AG10803 (cell line): ENCODE results near the gene PFKFB4.

Experiments used
- DNase-seq: peaks from one replicate; pipeline ENCODE4 v3.0.0; 2010; ENCODE audit warnings: low read depth
- H3K4me3 ChIP-seq: 2 replicates; pipeline ENCODE4 v1.5.1; 2011; ENCODE audit warnings: mild to moderate bottlenecking, low read length, control low read depth
- TF ChIP-seq, protein P1 (sequence below): conservative IDR thresholded peaks from 2 replicates; pipeline ENCODE4 v1.5.1; 2011; ENCODE audit warnings: mild to moderate bottlenecking, low read length, control low read depth, inconsistent platforms

PFKFB4 gene

DNA sequence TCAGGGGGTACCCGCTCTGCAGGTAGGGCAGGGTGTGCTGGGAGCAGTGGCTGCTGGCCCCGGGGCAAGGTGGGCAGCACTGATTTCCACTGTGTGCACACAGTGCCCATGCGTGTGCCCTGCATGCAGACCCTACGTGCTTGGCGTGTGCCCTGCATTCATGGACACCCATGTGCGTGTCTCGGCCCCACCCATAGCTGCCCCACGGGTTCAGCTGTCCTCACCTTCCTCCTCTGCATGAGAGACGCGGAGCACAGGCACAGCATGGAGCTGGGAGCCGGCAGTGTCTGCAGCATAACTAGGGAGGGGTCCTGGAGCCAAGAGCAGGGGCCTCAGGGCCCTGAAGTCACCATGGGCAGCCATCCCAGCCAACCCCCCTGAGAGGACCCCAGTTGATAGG is 8.6 kb upstream of the PFKFB4 start:
- H3K4me3 ChIP-seq: no peak overlapping the region
- no peak for DNase-seq
- TF ChIP-seq, protein P1, sequence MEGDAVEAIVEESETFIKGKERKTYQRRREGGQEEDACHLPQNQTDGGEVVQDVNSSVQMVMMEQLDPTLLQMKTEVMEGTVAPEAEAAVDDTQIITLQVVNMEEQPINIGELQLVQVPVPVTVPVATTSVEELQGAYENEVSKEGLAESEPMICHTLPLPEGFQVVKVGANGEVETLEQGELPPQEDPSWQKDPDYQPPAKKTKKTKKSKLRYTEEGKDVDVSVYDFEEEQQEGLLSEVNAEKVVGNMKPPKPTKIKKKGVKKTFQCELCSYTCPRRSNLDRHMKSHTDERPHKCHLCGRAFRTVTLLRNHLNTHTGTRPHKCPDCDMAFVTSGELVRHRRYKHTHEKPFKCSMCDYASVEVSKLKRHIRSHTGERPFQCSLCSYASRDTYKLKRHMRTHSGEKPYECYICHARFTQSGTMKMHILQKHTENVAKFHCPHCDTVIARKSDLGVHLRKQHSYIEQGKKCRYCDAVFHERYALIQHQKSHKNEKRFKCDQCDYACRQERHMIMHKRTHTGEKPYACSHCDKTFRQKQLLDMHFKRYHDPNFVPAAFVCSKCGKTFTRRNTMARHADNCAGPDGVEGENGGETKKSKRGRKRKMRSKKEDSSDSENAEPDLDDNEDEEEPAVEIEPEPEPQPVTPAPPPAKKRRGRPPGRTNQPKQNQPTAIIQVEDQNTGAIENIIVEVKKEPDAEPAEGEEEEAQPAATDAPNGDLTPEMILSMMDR: no peak

DNA sequence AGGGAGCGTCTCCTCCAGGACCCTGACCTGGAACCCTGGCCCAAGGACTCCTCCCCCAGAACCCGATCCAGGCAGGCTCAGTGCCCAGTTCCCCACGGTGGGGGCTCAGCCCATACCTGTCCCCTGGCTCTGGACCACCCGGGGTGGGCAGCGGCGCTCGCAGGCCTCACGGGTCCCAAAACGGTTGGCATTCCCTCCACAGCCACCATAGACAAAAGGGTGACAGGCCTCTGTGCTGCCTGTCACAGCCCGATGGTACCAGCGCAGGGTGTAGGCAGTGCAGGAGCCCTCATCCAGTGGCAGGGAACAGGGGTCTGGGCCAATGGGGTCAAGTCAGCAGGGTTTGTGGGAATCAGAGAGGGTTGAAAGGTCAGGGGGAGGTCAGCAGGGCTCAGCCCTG is 8.1 kb upstream of the PFKFB4 start:
- no peak overlapping the region for H3K4me3 ChIP-seq
- DNase-seq: no peak
- TF ChIP-seq, protein P1: no peak

DNA sequence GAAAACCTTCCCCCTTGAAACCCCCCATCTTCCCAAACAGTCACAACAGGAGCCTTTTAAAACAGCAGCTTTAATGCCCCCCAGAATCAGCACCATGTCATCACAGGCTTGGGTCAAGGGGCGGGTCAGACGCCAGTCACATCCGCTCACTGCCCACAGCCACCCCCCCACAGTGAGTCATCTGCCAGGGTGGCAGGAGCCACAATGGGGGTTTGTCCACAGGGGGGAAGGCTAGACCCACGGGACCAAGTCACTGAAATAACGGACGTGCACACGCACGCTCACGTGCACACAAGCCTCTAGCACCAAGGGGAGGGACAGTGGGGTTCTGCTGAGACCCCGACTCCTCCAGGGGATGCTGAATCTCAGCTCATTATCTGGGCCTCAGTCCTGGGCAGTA is 7.4 kb upstream of the PFKFB4 start:
- peak; percentile 78 for DNase-seq
- no peak overlapping the region for H3K4me3 ChIP-seq
- TF ChIP-seq, protein P1: 0 out of 2 replicates have a peak, but pooled peaks have one; percentile 5

DNA sequence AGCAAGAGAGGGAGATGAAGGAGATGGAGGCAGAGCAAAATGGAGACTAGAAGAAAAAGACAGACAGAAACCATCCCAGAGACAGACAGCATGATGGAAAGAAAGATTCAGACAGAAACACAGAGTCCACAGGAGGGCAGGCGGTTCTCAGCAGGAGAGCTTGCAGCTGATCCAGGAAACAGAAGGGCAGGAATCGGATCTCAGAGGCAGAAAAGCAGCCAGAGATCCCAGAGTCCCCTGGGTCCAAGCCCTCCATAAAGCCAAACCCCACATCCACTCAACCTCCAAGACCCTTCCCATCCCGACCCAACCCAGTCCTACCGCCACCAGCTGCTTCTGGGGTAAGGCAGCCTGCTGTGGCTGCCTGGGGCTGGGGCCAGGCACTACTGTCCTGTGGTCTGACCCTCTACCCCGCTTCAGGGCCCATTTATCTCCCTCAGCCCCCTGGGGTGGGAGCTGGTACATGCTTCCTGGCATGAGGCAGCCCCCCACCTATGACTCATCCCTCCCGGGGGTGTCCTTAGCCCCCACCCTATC is 6.8 kb upstream of the PFKFB4 start, which contains the start of gene UCN2:
UCN2 (minus strand) TSS at position 400 of the 537 bp plus-strand sequence. CDS start 657 bp downstream, outside the sequence.
- TF ChIP-seq, protein P1: peak; percentile 34
- H3K4me3 ChIP-seq: no peak within 1 kb of the TSS
- DNase-seq: peak; percentile 32

DNA sequence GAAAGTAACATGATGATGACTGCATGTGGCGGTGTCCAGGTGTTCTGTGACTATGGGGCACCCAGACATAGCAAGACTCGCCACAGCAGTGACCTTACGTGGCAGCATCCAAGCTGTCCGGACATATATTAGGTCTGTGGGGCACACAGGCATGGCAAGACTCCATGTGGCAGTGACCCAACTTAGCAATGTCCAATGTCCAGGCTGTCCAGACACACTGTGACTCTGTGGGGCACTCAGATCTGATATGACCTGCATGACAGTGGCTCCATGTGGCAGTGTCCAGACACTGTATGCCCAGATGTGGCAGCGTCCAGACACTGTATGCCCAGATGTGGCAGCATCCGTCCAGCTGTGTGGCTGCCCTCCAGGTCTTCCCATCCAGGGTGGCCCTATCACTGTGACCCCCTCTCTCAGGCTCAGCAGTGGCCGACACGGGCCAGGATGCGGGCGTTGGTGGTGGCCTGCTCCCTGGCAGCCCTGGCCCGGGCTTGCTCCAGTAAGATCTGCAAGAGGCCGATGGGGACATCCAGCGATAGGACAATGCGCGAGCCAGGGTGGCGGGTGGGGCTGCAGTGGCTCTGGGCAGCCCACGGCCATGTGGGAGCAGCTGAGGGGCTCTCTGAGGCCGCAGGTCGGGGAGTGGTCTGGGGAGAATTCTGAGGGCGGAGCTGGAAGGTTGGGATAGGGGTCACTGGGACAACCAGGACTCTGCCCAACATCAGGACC is 5.9 kb upstream of the PFKFB4 start:
- TF ChIP-seq, protein P1: no peak
- no peak overlapping the region for H3K4me3 ChIP-seq
- DNase-seq: no peak

DNA sequence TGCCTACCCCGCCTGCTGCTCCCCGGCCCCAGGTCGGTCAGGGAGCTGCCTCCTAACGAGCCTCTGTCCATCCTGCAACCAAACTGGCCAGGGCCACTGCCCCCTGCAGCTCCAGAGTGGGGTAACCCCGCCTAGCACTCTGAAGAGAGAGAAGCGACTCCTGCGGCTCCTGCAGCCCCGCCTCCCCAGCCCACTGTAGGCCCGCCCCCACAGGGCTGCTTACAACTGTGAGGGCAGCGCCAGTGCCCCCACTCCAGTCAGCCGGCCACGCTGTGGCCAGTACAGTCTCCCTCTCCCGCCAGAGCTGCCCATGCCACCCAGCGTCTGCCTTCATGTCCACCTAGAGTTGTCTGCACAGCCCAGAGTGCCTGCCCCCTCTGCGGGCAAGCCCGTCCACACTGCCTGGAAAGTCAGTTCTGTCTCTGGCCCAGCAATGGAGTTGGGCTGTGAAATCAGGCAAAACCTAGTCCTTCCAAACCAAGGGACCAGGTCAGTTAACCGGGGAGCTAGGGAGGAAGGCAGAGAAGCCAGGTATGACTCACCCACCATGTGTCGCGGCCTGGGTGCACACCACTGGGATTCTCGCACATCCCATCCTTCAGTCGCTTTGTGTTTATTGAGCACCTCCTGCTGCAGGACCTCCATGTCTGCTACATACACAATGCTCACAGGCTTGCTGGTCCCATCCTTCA is 4.6 kb upstream of the PFKFB4 start:
- peak overlapping the region; percentile 12; the same call in 1 of the 2 replicates for H3K4me3 ChIP-seq
- DNase-seq: peak; percentile 39
- TF ChIP-seq, protein P1: peak; percentile 41
